DND-41 (cell line): ENCODE data around the gene FRY.

ENCODE experiments used
- CTCF ChIP-seq: IDR thresholded peaks from 2 replicates; pipeline ENCODE4 v1.5.1; 2012; ENCODE audit warnings: borderline replicate concordance, low read length, moderate library complexity, mild to moderate bottlenecking; ENCODE audit not compliant: poor library complexity, severe bottlenecking; ENCODE audit errors: extremely low read depth
- EZH2 ChIP-seq: IDR thresholded peaks from 3 replicates; pipeline ENCODE4 v1.6.1; 2012; ENCODE audit warnings: borderline replicate concordance, low read depth, mild to moderate bottlenecking, moderate library complexity, low read length, inconsistent platforms; ENCODE audit not compliant: severe bottlenecking

GRCh38 chr13:32347651-32348050, 316.1 kb downstream of the FRY start:
- no peak for TF ChIP-seq EZH2
- TF ChIP-seq CTCF: no peak
